Measurements from ENCODE around the gene SFXN3. TPM values are rescaled to one million over a fixed set of nuclear protein-coding genes. Genes with fewer than 3 reads are reported as not detected.

SFXN3 gene
- total and polyA plus RNA-seq, 2 of the 13 experiments (the other 11 are each of a cell fraction or from before 2014, with no cell fraction given) = 16.8 to 71.5 TPM

GRCh38 chr10:101062232-101063049 lies 31.4 kb downstream of the SFXN3 start (continued):
- peak; percentile 91; the same call in 1 of the 2 replicates for TF ChIP-seq ZNF138 (CRISPR knock-in tag; IDR thresholded peaks at IDR 0.05; ENCODE audit: low read depth)
- TF ChIP-seq, protein P1, sequence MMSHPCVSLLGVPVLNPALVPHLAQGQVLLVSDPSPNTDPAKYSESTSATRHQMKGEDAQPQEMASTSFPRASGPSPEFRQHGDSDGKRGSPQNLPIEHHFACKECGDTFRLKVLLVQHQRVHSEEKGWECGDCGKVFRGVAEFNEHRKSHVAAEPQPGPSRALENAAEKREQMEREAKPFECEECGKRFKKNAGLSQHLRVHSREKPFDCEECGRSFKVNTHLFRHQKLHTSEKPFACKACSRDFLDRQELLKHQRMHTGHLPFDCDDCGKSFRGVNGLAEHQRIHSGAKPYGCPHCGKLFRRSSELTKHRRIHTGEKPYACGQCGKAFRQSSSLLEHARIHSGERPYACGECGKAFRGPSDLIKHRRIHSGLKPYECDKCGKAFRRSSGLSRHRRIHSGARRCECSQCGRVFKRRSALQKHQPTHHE (CRISPR knock-in tag; IDR thresholded peaks at IDR 0.05; ENCODE audit: borderline replicate concordance) = peak; percentile 90
- TF ChIP-seq, protein P2, sequence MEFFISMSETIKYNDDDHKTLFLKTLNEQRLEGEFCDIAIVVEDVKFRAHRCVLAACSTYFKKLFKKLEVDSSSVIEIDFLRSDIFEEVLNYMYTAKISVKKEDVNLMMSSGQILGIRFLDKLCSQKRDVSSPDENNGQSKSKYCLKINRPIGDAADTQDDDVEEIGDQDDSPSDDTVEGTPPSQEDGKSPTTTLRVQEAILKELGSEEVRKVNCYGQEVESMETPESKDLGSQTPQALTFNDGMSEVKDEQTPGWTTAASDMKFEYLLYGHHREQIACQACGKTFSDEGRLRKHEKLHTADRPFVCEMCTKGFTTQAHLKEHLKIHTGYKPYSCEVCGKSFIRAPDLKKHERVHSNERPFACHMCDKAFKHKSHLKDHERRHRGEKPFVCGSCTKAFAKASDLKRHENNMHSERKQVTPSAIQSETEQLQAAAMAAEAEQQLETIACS (CRISPR knock-in tag; IDR thresholded peaks at IDR 0.05) = peak; percentile 65
- peak in 1 of 2 experiments; percentile 89 for TF ChIP-seq NR2F1 (CRISPR knock-in tag; IDR thresholded peaks at IDR 0.05)
- TF ChIP-seq GATA4 (IDR thresholded peaks at IDR 0.05; ENCODE audit: borderline replicate concordance, low read depth) = 0 out of 2 replicates have a peak, but pooled peaks have one; percentile 26
- TF ChIP-seq RBM22 (optimal IDR thresholded peaks at IDR 0.05; ENCODE audit: low read length) = no peak
- no peak for TF ChIP-seq HNRNPH1 (optimal IDR thresholded peaks at IDR 0.05; ENCODE audit: low read depth, low read length)
- TF ChIP-seq ZNF224 (CRISPR knock-in tag; IDR thresholded peaks at IDR 0.05) = peak; percentile 97
- peak; percentile 82; the same call in 1 of the 2 replicates for TF ChIP-seq ZNF329 (CRISPR knock-in tag; IDR thresholded peaks at IDR 0.05; ENCODE audit: low read depth)
- 0 out of 2 replicates have a peak, but pooled peaks have one; percentile 74 for TF ChIP-seq ZKSCAN8 (CRISPR knock-in tag; IDR thresholded peaks at IDR 0.05; ENCODE audit: borderline replicate concordance)
- no peak for TF ChIP-seq ZNF549 (CRISPR knock-in tag; IDR thresholded peaks at IDR 0.05)
- TF ChIP-seq ATAD3A (CRISPR knock-in tag; IDR thresholded peaks at IDR 0.05) = no peak
- peak; percentile 71 for TF ChIP-seq ISL2 (CRISPR knock-in tag; IDR thresholded peaks at IDR 0.05)
- no peak for TF ChIP-seq FLYWCH1 (CRISPR knock-in tag; IDR thresholded peaks at IDR 0.05)
- no peak for TF ChIP-seq ZNF251 (CRISPR knock-in tag; IDR thresholded peaks at IDR 0.05)
- TF ChIP-seq PHF5A (CRISPR knock-in tag; IDR thresholded peaks at IDR 0.05; ENCODE audit: low read depth, unreplicated experiment) = no peak
- no peak for TF ChIP-seq TBP (CRISPR knock-in tag; IDR thresholded peaks at IDR 0.05)
- no peak; the same call in 1 of the 2 replicates for TF ChIP-seq ONECUT2 (CRISPR knock-in tag; IDR thresholded peaks at IDR 0.05)
- TF ChIP-seq CAMTA2 (CRISPR knock-in tag; IDR thresholded peaks at IDR 0.05; ENCODE audit: borderline replicate concordance) = peak; percentile 29; the same call in 1 of the 2 replicates
- TF ChIP-seq ZNF747 (CRISPR knock-in tag; IDR thresholded peaks at IDR 0.05; ENCODE audit: borderline replicate concordance) = peak; percentile 90
- TF ChIP-seq TRIM24 (CRISPR knock-in tag; IDR thresholded peaks at IDR 0.05) = no peak
- TF ChIP-seq ZNF7 (CRISPR knock-in tag; IDR thresholded peaks at IDR 0.05) = no peak
- no peak for TF ChIP-seq SP140L (CRISPR knock-in tag; IDR thresholded peaks at IDR 0.05; ENCODE audit: borderline replicate concordance)
- TF ChIP-seq, protein P3, sequence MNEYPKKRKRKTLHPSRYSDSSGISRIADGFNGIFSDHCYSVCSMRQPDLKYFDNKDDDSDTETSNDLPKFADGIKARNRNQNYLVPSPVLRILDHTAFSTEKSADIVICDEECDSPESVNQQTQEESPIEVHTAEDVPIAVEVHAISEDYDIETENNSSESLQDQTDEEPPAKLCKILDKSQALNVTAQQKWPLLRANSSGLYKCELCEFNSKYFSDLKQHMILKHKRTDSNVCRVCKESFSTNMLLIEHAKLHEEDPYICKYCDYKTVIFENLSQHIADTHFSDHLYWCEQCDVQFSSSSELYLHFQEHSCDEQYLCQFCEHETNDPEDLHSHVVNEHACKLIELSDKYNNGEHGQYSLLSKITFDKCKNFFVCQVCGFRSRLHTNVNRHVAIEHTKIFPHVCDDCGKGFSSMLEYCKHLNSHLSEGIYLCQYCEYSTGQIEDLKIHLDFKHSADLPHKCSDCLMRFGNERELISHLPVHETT (CRISPR knock-in tag; conservative IDR thresholded peaks at IDR 0.05) = peak; percentile 32; the same call in 1 of the 2 replicates
- no peak; the same call in 1 of the 2 replicates for TF ChIP-seq THAP7 (CRISPR knock-in tag; IDR thresholded peaks at IDR 0.05)
- TF ChIP-seq ZEB1 (IDR thresholded peaks at IDR 0.05; ENCODE audit: insufficient replicate concordance, low read depth) = no peak
- TF ChIP-seq POLR2AphosphoS2 (IDR thresholded peaks at IDR 0.05; ENCODE audit: low read depth, low read length) = no peak
